22Rv1 (cell line): Measurements from ENCODE around the gene FHOD1.

Source experiments
- H3K27ac ChIP-seq: fragments of 450-650 bp; 2 replicates; pipeline ENCODE4 v1.5.1; 2017
- ZFX ChIP-seq: fragments of 450-650 bp; IDR thresholded peaks from 2 replicates; pipeline ENCODE4 v1.6.1; 2017; ENCODE audit warnings: antibody characterized with exemption, borderline replicate concordance
- TF ChIP-seq, protein P1 (sequence below): fragments of 450-650 bp; IDR thresholded peaks from 2 replicates; pipeline ENCODE4 v1.5.1; 2017; ENCODE audit warnings: mild to moderate bottlenecking

FHOD1 gene

DNA sequence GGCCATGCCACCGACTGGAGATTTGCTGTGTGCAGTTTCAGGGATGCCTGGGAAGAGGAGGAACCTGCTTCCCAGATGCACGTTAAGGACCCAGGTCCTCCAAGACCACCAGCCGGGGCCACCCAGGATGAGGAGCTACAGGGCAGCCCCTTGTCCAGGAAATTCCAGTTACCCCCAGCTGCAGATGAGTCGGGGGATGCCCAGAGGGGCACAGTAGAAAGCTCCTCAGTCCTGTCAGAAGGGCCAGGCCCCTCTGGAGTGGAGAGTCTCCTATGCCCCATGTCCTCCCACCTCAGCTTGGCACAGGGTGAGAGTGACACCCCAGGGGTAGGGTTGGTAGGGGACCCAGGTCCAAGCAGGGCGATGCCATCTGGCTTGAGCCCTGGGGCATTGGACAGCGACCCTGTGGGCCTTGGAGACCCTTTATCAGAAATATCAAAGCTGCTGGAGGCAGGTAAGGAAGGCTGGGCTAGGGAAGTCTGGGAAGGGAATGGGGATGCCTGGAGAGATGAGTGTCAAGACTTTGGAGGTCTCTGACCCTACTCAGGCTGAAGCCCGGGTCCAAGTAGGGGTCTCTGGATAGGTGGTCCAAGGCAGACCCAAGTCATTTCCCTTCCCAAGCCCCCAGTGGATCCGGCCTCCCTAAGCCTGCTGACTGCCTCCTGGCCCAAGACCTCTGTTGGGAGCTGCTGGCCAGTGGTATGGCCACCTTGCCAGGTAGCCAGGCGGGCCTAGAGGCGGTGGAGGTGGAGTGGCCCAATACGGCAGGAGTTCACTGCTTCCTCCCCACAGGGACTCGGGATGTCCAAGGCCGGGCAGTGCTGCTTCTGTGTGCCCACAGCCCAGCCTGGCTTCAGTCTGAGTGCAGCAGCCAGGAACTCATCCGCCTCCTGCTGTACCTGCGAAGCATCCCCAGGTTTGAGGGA, 33.1 kb upstream of the FHOD1 start:
- TF ChIP-seq, protein P1, sequence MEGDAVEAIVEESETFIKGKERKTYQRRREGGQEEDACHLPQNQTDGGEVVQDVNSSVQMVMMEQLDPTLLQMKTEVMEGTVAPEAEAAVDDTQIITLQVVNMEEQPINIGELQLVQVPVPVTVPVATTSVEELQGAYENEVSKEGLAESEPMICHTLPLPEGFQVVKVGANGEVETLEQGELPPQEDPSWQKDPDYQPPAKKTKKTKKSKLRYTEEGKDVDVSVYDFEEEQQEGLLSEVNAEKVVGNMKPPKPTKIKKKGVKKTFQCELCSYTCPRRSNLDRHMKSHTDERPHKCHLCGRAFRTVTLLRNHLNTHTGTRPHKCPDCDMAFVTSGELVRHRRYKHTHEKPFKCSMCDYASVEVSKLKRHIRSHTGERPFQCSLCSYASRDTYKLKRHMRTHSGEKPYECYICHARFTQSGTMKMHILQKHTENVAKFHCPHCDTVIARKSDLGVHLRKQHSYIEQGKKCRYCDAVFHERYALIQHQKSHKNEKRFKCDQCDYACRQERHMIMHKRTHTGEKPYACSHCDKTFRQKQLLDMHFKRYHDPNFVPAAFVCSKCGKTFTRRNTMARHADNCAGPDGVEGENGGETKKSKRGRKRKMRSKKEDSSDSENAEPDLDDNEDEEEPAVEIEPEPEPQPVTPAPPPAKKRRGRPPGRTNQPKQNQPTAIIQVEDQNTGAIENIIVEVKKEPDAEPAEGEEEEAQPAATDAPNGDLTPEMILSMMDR = no peak
- TF ChIP-seq ZFX = no peak
- no peak overlapping the region for H3K27ac ChIP-seq

DNA sequence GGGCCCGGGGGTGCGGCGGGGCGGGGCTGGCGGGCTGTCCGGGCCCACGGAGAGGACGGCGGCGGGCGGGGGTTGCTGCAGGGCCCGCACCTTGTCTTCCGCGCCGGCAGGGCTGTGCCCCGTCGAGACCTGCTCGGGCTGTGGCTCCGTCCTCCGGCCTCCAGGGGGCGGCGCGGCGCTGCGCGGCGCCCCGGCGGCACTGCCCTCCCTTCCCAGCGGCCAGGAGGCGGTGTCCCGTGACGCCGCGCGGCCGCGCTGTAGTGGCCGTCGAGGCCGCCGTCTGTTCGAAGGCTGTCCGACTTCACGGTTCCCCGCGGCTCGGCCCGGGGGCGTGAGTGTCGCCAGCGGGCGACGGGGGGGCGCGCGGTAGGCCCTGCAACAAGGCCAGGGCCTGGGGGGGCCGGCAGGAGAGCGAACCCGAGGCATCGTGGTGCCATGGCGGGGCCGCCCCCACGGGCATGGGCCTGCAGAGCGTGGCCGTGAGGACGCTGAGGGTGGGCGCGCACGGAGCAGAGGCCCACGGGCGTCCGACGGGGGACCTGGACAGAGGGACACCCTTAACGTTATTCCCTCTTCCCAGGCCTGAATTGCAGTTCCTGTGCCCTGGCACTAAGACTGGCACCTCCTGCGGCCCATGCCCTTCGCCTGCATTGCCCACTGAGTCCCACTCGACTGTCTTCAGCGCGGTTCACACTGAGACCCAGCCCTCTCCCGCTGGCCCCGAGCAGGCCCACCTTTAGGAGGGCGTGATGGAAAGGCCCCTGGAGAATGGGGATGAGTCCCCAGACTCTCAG, 32.2 kb upstream of the FHOD1 start, which contains the start of gene PLEKHG4:
Gene PLEKHG4, plus strand, starts transcription at position 237 of the 794 bp plus-strand sequence. Its CDS starts 513 bp downstream, at position 750.
- peak within 1 kb of the TSS; percentile 78 for H3K27ac ChIP-seq
- TF ChIP-seq ZFX = no peak
- TF ChIP-seq, protein P1 = peak; percentile 91

DNA sequence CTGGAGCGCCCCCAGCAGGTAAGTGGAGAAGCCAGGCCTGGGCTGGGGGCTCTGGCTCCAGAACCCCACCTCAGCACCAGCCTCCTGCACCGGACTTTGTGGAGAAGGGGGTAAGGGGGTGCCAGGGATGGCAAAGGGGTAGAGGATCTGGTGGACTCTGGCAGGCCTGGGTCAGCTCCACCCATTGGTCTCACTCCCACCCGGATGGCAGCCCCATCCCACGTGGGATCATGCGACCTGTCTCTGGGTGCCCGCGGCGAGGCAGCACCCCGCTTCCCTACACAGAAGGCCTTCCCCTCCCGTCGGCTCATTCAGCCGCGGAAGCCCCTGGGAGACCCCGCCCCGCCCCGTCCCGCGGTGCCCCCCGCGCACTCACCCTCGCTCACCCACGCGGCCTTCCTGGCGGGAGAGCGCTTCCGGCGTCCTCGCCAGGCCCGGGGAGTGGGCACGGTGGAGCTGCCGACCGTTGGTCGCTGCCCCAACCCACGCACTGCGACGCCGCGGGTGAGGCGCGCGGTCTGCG, 31.6 kb upstream of the FHOD1 start:
- TF ChIP-seq, protein P1 = no peak
- TF ChIP-seq ZFX = no peak
- H3K27ac ChIP-seq = peak overlapping the region; percentile 78

- peak overlapping the region; percentile 78 for H3K27ac ChIP-seq
- TF ChIP-seq, protein P1 = no peak
- TF ChIP-seq ZFX = no peak
Measured at GRCh38 chr16:67277999-67278772, 30.9 kb upstream of the FHOD1 start.

DNA sequence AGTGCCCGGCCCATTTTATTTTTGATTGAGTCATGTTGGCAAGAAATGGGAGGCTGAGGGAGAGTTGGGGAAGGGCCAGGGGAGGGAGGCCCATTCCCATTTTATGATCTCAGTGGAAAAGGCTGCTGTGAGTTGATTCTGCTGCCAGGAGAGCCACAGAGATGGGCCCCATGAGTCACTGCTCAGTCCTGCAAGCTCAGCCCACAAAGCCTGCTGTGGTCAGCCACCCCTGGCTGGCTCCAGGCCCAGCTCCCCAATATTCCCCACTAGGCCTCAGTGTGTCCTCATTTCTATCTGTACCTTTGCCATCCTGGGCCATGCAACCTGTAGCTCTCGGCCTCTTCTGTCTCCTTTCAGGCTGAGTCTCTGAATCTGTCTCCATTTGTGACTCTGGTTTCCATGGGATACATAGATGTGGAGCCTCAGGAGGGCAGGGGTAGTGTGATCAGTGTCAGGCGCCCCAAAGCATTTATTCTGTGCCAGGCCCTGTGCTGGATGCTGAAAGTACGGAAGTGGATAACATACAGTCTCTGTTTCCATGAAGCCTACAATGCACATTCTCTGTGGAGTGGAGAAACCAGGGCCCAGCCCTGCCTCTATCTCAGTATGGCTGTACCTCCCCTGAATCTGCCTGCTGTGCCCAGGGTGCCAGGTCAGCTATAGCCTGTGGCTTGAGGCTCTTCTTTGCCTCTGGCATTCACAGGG, 30.2 kb upstream of the FHOD1 start:
- H3K27ac ChIP-seq = peak overlapping the region; percentile 78; the same call in 1 of the 2 replicates
- TF ChIP-seq, protein P1 = no peak
- no peak for TF ChIP-seq ZFX

GRCh38 chr16:67275321-67275720, 28.0 kb upstream of the FHOD1 start:
- TF ChIP-seq, protein P1 = no peak
- TF ChIP-seq ZFX = no peak
- H3K27ac ChIP-seq = peak overlapping the region; percentile 7; the same call in 1 of the 2 replicates
